HUDEP-2 (cell line): ENCODE results near the gene RAI1.
A peak's percentile ranks its signal among the peaks of the same experiment; 100 is the strongest.
"Not testable (repeated sequence)": the region's sequence is repeated elsewhere in the genome, so short reads cannot be mapped to it uniquely, and the experiment has no call there.

Experiments used
- DNase-seq, 76 experiments: peaks; one replicate each; lab custom pipeline; 2025; ENCODE audit not compliant: unreplicated experiment in 76 of 76; lab: John Stamatoyannopoulos, UW

The RAI1 gene

GRCh38 chr17:17681187-17681743 is at the start of gene RAI1:
Gene RAI1, plus strand, starts transcription at chr17:17681458. Its CDS starts 111,491 bp downstream, at chr17:17792949.
- DNase-seq = peak in 54 of 76 experiments; percentile 14 to 68 (median 43)

GRCh38 chr17:17632690-17633089 is 48.6 kb upstream of the RAI1 start:
- DNase-seq = peak in 1 of 76 experiments; percentile 6

DNA sequence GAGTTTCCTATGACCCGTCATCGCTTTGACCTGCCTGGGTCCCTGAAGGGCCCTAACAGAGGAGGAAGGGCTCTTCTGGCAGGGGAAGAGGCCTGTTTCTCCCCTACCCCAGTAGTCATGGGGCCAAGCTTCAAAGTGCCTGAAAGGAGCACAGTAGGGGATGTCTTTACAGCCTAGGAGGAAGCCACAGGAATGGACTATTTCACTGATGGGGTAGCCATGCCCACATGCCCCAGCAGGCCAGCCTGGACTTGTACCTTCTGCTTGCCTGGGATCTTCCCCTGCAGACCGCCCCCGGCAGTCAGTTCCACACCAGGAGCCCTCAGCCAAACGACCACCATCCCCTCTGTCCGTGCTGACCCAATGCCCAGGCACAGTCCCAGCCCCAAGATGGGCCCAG is 47.9 kb upstream of the RAI1 start:
- no peak for DNase-seq

DNA sequence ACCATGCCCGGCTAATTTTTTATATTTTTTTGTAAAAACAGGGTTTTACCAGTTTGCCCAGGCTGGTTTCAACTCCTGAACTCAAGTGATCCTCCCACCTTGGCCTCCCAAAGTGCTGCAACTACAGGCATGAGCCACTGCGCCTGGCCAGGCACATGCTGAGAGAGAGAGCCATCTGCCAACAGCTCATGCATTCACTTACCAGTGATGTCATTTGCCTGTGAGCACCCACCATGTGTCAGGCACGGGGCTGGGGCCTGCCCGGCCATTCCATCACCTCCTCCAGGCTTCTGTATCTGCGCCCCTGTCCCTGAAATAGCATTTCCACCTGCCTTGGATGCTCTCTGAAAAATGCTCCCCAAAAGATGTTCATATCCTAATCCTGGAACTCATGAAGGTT is 46.1 kb upstream of the RAI1 start:
- DNase-seq = no peak

GRCh38 chr17:17635537-17636271 is 45.6 kb upstream of the RAI1 start:
- peak in 3 of 76 experiments; percentile 5 to 15 (median 6) for DNase-seq

DNA sequence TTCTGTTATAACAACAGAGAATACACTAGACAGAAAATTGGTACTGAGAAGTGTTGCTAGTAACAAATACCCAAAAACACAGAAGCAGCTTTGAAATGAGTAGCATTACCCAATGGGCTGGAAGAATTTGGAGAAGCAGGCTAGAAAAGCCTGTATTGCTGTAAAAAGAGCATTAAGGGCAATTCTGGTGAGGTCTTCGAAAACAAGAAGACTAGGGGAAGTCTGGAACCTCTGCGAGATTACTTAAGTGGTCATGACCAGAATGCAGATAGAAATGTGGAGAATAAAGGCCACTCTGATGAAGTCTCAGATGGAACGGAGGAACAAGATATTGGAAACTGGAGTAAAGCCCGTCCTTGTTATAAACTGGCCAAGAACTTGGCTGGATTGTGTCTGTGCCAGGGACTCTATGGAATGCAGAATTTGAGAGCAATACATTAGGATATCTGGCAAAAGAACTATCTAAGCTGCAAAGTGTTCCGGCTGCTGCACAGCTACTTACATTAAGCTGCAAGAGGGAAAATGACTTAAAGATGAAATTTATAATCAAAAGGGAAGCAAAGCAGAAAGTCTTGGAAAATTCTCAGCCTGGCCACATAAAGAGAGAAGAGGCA is 44.9 kb upstream of the RAI1 start:
- no peak for DNase-seq

- no peak for DNase-seq
These were observed 42.8 kb upstream of the RAI1 start for GRCh38 chr17:17638467-17638866.

GRCh38 chr17:17639661-17640270 is 41.5 kb upstream of the RAI1 start:
- DNase-seq = peak in 1 of 76 experiments; percentile 4

DNA sequence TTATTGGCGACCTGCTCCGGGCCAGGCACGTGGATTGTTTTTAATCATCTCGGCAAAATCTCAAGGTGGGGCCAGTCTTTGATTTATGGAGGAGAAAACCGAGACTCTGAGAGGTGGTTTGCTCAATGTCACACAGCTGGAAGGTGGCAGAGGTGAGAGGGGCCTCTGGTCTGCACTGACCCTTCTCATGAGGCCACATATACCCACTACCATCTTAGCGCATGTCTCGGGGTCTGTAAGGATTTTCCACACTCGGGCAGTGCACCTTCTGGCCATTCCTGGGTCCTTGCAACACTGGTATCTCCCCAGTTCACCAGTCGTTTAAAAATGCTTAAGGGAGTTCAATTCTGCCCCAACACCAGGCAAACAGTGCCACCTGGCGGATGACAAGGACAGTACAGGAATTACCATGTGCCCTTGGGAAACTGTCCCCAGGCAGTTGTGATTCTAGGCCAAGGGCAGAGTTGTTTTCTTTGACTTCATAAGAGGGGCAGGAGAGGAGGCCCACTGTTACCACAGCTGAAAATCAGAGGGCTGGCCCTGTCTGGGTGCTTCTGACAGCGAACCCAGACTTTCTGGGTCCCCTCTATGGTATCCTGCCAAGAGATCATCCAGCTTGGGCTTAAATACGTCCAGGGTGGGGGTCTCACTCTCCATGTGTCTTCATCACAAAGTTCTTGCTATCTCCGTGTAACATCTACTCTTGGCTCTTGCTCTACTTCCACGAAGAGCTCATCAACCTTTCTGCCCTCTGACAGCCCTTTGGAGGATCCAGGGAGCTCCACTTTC is 39.4 kb upstream of the RAI1 start:
- peak in 64 of 76 experiments; percentile 6 to 80 (median 52) for DNase-seq

GRCh38 chr17:17645148-17645547 is 36.1 kb upstream of the RAI1 start:
- DNase-seq = not testable (repeated sequence)

DNA sequence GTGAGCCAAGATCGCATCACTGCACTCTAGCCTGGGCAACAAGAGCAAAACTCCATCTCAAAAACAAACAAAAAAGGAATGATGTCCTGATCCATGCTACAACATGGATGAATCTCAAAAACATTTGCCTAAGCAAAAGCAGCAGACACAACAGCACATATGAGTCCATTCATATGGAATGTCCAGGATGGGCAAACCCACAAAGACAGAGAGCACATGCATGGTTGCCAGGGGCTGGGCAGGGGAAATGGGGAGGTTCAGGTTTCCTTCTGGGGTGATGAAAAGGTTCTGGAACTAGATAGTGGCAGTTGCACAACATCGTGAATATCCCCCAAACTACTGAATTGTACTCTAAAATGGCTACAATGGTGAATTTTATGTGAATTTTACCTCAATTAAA is 35.3 kb upstream of the RAI1 start:
- DNase-seq = no peak

DNA sequence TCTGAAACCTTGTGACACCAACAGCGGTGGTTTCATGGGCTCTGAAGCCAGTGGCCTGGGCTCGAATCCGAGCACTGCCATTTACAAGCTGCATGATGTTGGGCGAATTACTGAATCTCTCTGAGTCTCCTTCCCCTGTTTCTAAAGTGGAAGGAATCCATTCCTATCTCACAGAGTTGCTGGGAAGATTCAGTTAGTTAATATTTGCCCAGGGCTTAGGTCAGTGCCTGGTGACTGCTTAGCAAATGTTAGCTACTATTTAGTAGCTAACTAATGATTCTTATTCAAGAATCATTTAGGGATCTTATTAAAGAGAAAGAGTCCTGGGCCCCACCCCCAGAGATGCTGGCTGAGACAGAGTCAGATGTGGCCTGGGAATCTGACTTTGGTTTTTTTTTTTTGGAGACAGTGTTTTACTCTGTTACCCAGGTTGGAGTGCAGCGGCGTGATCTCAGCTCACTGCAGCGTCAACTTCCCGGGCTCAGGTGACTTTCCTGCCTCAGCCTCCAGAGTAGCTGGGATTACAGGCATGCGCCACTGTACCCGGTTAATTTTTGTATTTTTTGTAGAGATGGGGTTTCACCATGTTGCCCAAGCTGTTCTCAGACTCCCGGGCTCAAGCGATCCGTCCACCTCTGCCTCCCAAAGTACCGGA is 33.6 kb upstream of the RAI1 start:
- DNase-seq = no peak

- no peak for DNase-seq
These were observed 32.5 kb upstream of the RAI1 start for GRCh38 chr17:17648762-17649161.

- DNase-seq = no peak
These were observed 30.3 kb upstream of the RAI1 start for GRCh38 chr17:17650959-17651358.

DNA sequence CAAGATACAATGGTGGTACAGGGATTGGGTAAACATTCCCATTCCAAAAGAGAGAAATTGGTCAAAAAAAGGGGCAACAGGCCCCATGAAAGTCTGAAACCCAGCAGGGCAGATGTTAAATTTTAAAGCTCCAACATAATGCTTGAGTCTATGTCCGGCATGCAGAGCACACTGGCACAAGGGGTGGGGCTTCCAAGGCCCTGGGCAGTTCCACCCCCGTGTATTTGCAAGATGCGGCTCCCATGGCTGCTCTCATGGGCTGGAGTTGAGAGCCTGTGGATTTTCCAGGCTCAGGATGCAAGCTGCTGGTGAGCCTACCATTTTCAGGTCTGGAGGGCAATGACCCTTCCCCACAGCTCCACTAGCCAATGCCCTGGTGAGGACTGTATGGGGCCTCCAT is 27.9 kb upstream of the RAI1 start:
- DNase-seq = no peak

DNA sequence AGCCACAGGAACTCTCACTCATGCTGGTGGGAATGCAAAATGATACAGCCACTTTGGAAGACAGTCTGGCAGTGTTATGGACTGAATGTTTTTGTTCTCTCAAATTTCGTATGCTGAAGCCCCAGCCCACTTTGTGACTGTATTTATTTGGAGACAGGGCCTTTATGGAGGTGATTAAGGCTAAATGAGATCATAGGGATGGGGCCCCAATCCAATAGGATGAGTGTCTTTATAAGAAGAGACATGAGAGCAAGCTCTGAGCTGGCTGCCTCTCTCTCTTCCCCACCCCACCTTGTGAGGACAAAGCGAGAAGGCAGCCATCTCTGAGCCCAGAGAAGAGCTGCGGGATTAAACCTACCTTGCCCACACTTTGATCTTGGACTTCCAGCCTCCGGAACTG is 21.9 kb upstream of the RAI1 start:
- no peak for DNase-seq

- DNase-seq = no peak
These were observed 20.1 kb upstream of the RAI1 start for GRCh38 chr17:17661134-17661533.

DNA sequence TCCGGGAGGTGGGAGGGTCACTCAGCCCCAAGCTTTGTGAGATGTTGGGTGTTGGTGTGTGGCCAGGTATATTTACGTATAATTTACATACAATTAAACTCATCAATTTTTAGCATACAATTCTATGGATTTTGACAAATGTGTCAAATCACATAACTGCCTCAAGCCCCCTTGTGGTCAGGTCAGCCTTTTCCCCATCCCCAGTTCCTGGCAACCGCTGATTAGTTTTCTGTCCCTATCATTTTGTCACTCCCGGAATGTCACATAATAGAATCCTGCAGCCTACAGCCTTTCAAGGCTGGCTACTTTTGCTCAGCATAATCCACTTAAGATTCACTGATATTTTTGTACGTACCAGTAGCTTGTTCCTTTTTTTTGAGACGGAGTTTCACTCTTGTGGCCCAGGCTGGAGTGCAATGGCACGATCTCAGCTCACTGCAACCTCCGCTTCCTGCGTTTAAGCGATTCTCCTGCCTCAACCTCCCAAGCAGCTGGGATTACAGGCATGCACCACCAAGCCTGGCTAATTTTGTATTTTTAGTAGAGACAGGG is 19.3 kb upstream of the RAI1 start:
- no peak for DNase-seq

- DNase-seq = peak in 24 of 76 experiments; percentile 5 to 50 (median 26)
These were observed 17.8 kb upstream of the RAI1 start for GRCh38 chr17:17663160-17664063.
